AG04450 (cell line): ENCODE data around the gene RNF19B. TPM values are rescaled to one million over a fixed set of nuclear protein-coding genes. Genes with fewer than 3 reads are reported as not detected.

Experiments used
- CTCF ChIA-PET: fragments of 300-600, 350-600 bp; formaldehyde crosslinking; extraction: SDS; loops from one replicate; lab custom pipeline; 2022; ENCODE audit warnings: antibody characterized with exemption, inconsistent platforms; lab: Charles Lee
- POLR2A ChIA-PET: fragments of 350-600 bp; formaldehyde crosslinking; extraction: SDS; loops from one replicate; lab custom pipeline; 2021; ENCODE audit warnings: antibody characterized with exemption, inconsistent platforms; lab: Yijun Ruan, JAX
- DNase-seq: peaks from one replicate; pipeline ENCODE4 v3.0.0-alpha.2; 2011; ENCODE audit warnings: low read depth, low spot score
- H3K27ac ChIP-seq: one replicate; pipeline ENCODE4 v1.5.1; 2012; ENCODE audit warnings: low read depth, low read length, control low read depth
- H3K27me3 ChIP-seq: one replicate; pipeline ENCODE4 v1.6.0; 2012; ENCODE audit warnings: low read length; ENCODE audit not compliant: control insufficient read depth, insufficient read depth
- H3K4me3 ChIP-seq: 2 replicates; pipeline ENCODE4 v1.5.1; 2011; ENCODE audit warnings: mild to moderate bottlenecking, low read depth, low read length, control low read depth
- H3K9me3 ChIP-seq: 2 replicates; pipeline ENCODE4 v1.5.1; 2012; ENCODE audit warnings: low read length; ENCODE audit not compliant: control insufficient read depth, insufficient read depth
- polyA plus RNA-seq: library from polyadenylated mRNA; depleted of rRNA; stranded (reverse); fragments of >200 nt; gene quantifications from 2 replicates; pipeline ENCODE4 v1.2.3, GENCODE V29; 2011
- TF ChIP-seq, protein P1 (sequence below): IDR thresholded peaks from 2 replicates; pipeline ENCODE4 v1.5.1; 2011; ENCODE audit warnings: low read depth, low read length, control low read depth, inconsistent platforms

RNF19B gene
- polyA plus RNA-seq, 1 experiment = 10.1 TPM

DNA sequence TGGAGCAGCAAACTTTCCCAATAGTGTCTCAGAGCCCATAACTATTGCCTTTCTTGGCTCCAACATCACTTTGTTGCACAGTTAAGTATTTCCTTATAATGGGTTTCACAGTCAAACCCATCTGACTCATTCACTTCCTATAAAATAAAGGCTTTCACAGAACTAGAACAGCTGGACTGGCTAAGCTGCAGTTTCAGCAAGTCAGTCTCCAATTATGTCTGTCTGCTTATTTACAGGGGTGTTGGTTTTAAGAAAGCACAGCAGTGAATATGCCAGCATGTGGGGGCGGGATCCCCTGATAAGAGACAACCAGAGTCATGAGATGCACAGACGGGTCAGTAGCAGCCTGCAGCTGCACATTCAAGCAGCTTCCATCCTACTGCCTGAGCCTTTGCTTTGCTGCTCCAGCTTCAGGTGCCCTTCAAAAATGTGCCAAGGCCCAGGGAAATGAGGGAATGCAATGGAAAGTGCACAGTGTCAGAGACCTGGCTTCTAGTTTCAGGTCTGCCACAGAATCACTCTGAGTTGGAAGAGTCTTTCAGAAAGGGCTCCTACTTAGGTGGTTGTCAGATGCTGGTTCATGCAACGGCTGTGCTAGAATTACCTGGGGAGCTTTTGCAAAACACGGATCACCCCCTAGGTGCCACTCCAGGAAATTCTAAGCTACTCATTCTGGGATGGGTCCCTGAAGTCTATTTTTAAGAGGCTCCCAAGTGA is 24.8 kb downstream of the RNF19B start:
- TF ChIP-seq, protein P1, sequence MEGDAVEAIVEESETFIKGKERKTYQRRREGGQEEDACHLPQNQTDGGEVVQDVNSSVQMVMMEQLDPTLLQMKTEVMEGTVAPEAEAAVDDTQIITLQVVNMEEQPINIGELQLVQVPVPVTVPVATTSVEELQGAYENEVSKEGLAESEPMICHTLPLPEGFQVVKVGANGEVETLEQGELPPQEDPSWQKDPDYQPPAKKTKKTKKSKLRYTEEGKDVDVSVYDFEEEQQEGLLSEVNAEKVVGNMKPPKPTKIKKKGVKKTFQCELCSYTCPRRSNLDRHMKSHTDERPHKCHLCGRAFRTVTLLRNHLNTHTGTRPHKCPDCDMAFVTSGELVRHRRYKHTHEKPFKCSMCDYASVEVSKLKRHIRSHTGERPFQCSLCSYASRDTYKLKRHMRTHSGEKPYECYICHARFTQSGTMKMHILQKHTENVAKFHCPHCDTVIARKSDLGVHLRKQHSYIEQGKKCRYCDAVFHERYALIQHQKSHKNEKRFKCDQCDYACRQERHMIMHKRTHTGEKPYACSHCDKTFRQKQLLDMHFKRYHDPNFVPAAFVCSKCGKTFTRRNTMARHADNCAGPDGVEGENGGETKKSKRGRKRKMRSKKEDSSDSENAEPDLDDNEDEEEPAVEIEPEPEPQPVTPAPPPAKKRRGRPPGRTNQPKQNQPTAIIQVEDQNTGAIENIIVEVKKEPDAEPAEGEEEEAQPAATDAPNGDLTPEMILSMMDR = no peak
- no peaks in the 10 kb centered on the region for H3K27me3 ChIP-seq
- no peaks in the 10 kb centered on the region for H3K9me3 ChIP-seq
- peak; percentile 80 for DNase-seq
- POLR2A ChIA-PET = interaction anchor here (0.6 to 1.3 kb wide), 6 partner anchors 14 to 203 kb away, joined by 4 to 9 read pairs (median 6); partner anchors contain the start of gene RNF19B
- CTCF ChIA-PET = interaction anchor here (0.8 to 2.5 kb wide), 6 partner anchors 8 to 155 kb away, joined by 3 to 21 read pairs (median 6); no protein-coding TSS in a partner anchor
- no peak overlapping the region for H3K4me3 ChIP-seq
- peak overlapping the region; percentile 40 for H3K27ac ChIP-seq

DNA sequence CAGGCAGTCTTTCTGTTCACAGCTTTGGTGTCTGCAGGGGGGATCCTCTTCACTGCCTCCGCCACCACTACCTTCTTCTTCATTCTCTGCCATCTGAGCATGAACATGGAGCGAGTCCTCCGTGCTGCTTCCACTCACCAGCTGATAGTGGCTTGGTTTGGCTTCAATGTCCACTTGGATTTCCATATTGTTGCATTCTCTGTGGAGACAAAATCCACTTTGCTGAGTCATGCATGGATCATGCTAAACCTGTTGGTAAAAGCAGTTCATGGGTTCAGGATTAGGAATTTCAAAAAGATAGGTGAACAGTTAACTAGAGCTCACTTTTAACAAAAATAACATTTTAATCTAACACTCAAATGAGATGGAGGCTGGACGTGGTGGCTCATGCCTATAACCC is 27.5 kb downstream of the RNF19B start:
- H3K9me3 ChIP-seq = no peaks in the 10 kb centered on the region
- no peaks in the 10 kb centered on the region for H3K27me3 ChIP-seq
- TF ChIP-seq, protein P1 = no peak
- no peak for DNase-seq
- ChIA-PET POLR2A (no interaction called here), CTCF (interaction anchor here (0.5 to 7.1 kb wide), 6 partner anchors 27 to 535 kb away, joined by 3 to 155 read pairs (median 4); no protein-coding TSS in a partner anchor)
- peak overlapping the region; percentile 11 for H3K27ac ChIP-seq
- no peak overlapping the region for H3K4me3 ChIP-seq

DNA sequence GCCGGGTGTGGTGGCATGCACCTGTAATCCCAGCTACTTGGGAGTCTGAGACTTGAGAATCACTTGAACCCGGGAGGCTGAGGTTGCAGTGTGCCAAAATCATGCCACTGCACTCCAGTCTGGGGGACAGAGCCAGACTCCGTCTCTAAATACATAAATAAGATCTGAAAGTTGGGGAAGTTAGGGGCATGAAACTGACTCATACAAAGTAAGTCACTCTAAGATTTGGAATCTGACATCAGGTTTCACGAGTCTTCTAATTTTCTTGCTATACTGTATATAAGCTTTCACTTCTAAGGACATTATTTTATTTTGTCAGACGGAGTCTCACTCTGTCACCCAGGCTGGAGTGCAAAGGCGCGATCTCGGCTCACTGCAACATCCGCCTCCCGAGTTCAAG is 30.1 kb downstream of the RNF19B start:
- TF ChIP-seq, protein P1 = no peak
- no peak for DNase-seq
- Histone ChIP-seq H3K27ac (no peak overlapping the region), H3K4me3 (no peak overlapping the region), H3K9me3 (no peaks in the 10 kb centered on the region), H3K27me3 (no peaks in the 10 kb centered on the region)
- ChIA-PET CTCF (interaction anchor here (1.1 to 7.1 kb wide), 8 partner anchors 8 to 676 kb away, joined by 4 to 155 read pairs (median 12); partner anchors contain the start of gene AZIN2), POLR2A (no interaction called here)

DNA sequence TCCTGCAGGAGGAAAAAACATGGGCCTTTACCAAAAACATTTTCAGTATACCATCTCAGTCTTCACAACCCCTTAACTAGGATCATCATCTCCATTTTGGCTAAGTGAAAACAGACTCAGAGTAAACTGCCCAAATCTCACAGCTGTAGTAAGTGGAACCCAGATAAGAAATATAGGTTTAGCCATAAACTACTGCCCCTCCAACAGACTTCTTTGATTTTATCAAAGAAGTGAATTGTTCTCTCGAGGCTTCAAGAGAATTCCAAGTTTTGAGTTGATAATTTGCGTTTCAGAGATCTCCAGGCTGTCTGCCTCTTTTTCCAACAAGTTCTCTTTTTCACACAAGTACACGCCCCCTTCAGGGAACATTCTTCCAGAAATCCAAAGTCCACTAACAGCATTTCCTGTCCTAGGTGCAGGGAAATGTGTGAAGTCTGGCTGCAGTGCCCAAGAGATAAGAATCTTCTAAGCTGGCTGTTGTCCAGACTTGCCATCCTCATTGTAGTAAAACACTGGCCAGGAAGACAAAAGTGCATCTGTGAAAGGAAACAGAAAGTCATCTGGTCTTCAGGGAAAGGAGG is 30.8 kb downstream of the RNF19B start:
- H3K27me3 ChIP-seq = peaks cover 2% of the 10 kb centered on the region
- no peaks in the 10 kb centered on the region for H3K9me3 ChIP-seq
- ChIA-PET CTCF (interaction anchor here (0.7 to 7.1 kb wide), 20 partner anchors 9 to 677 kb away, joined by 3 to 155 read pairs (median 8); partner anchors contain the start of gene AZIN2), POLR2A (interaction anchor here (0.8 to 0.9 kb wide), 2 partner anchors 70 to 73 kb away, joined by 3 read pairs; no protein-coding TSS in a partner anchor)
- H3K4me3 ChIP-seq = no peak overlapping the region
- TF ChIP-seq, protein P1 = no peak
- no peak overlapping the region for H3K27ac ChIP-seq
- no peak for DNase-seq

DNA sequence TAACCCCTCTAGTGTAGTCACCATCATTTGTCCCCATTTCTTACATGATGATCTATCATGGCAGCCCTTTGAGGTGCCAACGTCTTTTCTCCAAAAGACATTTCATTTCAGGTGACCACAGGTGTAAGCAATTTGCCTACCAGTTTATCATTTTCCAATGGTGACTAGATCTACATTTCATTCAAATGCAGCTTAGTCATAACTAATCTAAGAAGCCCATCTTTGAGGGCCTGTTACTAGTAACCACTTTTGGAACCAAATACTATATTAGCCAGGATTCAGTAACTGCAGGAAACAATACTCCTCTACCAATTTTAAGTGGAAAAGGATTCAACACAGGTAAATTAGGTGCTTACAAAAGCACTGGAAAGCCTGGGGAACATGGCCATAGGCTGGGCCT is 32.8 kb downstream of the RNF19B start:
- Histone ChIP-seq H3K9me3 (no peaks in the 10 kb centered on the region), H3K27me3 (peaks cover 2% of the 10 kb centered on the region), H3K27ac (no peak overlapping the region), H3K4me3 (no peak overlapping the region)
- CTCF ChIA-PET = interaction anchor here (0.8 to 7.1 kb wide), 16 partner anchors 9 to 195 kb away, joined by 3 to 155 read pairs (median 6); no protein-coding TSS in a partner anchor
- POLR2A ChIA-PET = interaction anchor here (0.6 kb wide), 1 partner anchor 124 kb away, joined by 3 read pairs; no protein-coding TSS in a partner anchor
- TF ChIP-seq, protein P1 = no peak
- DNase-seq = no peak
